Fibroblast of lung (primary cell): ENCODE data around the gene DYNLL2. TPM values are rescaled to one million over a fixed set of nuclear protein-coding genes. Genes with fewer than 3 reads are reported as not detected.

Experiments used
- DNase-seq, 2 donors: peaks; one replicate each; pipeline versions ENCODE4 v3.0.0 to v3.0.0-alpha.2; 2010; ENCODE audit warnings: low read depth in 2 of 2
- H2AFZ ChIP-seq: 2 replicates; pipeline ENCODE4 v1.5.1; 2012; ENCODE audit warnings: low read length, control low read depth, inconsistent platforms
- H3K27ac ChIP-seq: 2 replicates; pipeline ENCODE4 v1.5.1; 2011; ENCODE audit warnings: low read length, control low read depth; ENCODE audit not compliant: insufficient read depth
- H3K27me3 ChIP-seq: 2 replicates; pipeline ENCODE4 v1.5.1; 2011; ENCODE audit warnings: mild to moderate bottlenecking, low read length; ENCODE audit not compliant: control insufficient read depth, insufficient read depth
- H3K36me3 ChIP-seq: 2 replicates; pipeline ENCODE4 v1.5.1; 2011; ENCODE audit warnings: low read length; ENCODE audit not compliant: control insufficient read depth, insufficient read depth
- H3K4me1 ChIP-seq: 2 replicates; pipeline ENCODE4 v1.5.1; 2011; ENCODE audit warnings: low read length; ENCODE audit not compliant: control insufficient read depth, insufficient read depth; ENCODE audit errors: extremely low read depth
- H3K4me2 ChIP-seq: 2 replicates; pipeline ENCODE4 v1.5.1; 2011; ENCODE audit warnings: low read length, control low read depth; ENCODE audit not compliant: insufficient read depth; ENCODE audit errors: extremely low read depth
- H3K4me3 ChIP-seq, 4 experiments: fragments of 200-600 bp in 1 of 4; sonication (generic) in 1 of 4; replicated peaks in 1 of 4; 2 replicates each; pipeline ENCODE4 v1.5.1; 2011 to 2016; ENCODE audit warnings: low read length in 4 of 4, low read depth in 3 of 4, mild to moderate bottlenecking in 3 of 4, control low read depth in 2 of 4, inconsistent platforms in 1 of 4, mixed read lengths in 1 of 4; ENCODE audit not compliant: insufficient read depth in 1 of 4; ENCODE audit errors: control extremely low read depth in 1 of 4
- H3K79me2 ChIP-seq: 2 replicates; pipeline ENCODE4 v1.5.1; 2012; ENCODE audit warnings: mild to moderate bottlenecking, low read length, inconsistent platforms; ENCODE audit not compliant: control insufficient read depth, insufficient read depth
- H3K9ac ChIP-seq: 2 replicates; pipeline ENCODE4 v1.5.1; 2011; ENCODE audit warnings: mild to moderate bottlenecking, low read length, control low read depth; ENCODE audit not compliant: insufficient read depth
- H3K9me3 ChIP-seq: 2 replicates; pipeline ENCODE4 v1.5.1; 2012; ENCODE audit warnings: low read depth, low read length; ENCODE audit not compliant: control insufficient read depth, insufficient read depth
- H4K20me1 ChIP-seq: 2 replicates; pipeline ENCODE4 v1.5.1; 2011; ENCODE audit warnings: low read length; ENCODE audit not compliant: control insufficient read depth, insufficient read depth; ENCODE audit errors: extremely low read depth
- EZH2 ChIP-seq: IDR thresholded peaks from 2 replicates; pipeline ENCODE4 v1.5.1; 2012; ENCODE audit warnings: low read length, control low read depth, mild to moderate bottlenecking; ENCODE audit errors: missing control alignments
- polyA plus RNA-seq, 2 donors: library from polyadenylated mRNA; depleted of rRNA in 1 of 2; stranded (reverse) in 1 of 2; unstranded in 1 of 2; fragments of >200 nt; gene quantifications; 2 replicates each; pipeline ENCODE4 v1.2.1, GENCODE V29; 2011 to 2012; ENCODE audit warnings: missing spikeins in 1 of 2
- total RNA-seq: library from RNA; depleted of rRNA; stranded (reverse); fragments of >200 nt; gene quantifications from 2 replicates; pipeline ENCODE4 v1.2.1, GENCODE V29; 2014
- TF ChIP-seq, protein P1 (sequence below), 2 donors: IDR thresholded peaks in 1 of 2; conservative IDR thresholded peaks in 1 of 2; 1 replicate in 1 of 2; 2 replicates in 1 of 2; pipeline ENCODE4 v1.5.1; 2011 to 2012; ENCODE audit warnings: low read length in 2 of 2, control low read depth in 1 of 2, inconsistent platforms in 1 of 2, low read depth in 1 of 2, mild to moderate bottlenecking in 1 of 2

DYNLL2 gene
- total and polyA plus RNA-seq, 2 donors (not counting 1 experiment from before 2014, with no cell fraction given) = 17.1 to 32.9 TPM

DNA sequence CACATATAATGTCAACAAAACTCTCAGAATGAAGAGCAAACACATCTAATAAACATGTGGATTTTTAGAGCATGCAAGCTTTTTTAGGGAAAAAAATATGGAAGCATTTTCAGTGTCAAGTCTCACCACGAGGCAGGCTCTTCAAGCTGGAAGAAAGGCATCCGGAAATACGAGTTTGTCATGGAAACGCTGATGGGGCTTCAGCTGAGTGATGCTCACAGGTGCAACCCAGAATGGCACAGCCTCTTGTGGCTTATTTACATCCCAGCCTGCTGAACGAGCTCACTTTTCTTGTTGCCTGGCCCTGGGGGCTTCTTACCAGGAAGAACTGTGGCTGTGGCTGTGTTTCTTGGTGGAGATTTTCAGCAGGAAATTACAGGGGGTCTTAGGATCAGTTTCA, 24.1 kb upstream of the DYNLL2 start:
- TF ChIP-seq EZH2 = no peak
- TF ChIP-seq, protein P1, sequence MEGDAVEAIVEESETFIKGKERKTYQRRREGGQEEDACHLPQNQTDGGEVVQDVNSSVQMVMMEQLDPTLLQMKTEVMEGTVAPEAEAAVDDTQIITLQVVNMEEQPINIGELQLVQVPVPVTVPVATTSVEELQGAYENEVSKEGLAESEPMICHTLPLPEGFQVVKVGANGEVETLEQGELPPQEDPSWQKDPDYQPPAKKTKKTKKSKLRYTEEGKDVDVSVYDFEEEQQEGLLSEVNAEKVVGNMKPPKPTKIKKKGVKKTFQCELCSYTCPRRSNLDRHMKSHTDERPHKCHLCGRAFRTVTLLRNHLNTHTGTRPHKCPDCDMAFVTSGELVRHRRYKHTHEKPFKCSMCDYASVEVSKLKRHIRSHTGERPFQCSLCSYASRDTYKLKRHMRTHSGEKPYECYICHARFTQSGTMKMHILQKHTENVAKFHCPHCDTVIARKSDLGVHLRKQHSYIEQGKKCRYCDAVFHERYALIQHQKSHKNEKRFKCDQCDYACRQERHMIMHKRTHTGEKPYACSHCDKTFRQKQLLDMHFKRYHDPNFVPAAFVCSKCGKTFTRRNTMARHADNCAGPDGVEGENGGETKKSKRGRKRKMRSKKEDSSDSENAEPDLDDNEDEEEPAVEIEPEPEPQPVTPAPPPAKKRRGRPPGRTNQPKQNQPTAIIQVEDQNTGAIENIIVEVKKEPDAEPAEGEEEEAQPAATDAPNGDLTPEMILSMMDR (conservative IDR thresholded peaks at IDR 0.05 in 1 of 2, IDR thresholded peaks at IDR 0.05 in 1 of 2; ENCODE audit: low read depth in 1 of 2, low read length in 2 of 2) = no peak
- H3K27me3 ChIP-seq = peaks cover 6% of the 10 kb centered on the region
- no peaks in the 10 kb centered on the region for H3K4me1 ChIP-seq
- H3K9ac ChIP-seq = no peak overlapping the region
- H2AFZ ChIP-seq = no peak overlapping the region
- H3K79me2 ChIP-seq = no peaks in the 10 kb centered on the region
- no peak for DNase-seq
- H3K36me3 ChIP-seq = no peaks in the 10 kb centered on the region
- no peak overlapping the region for H3K4me2 ChIP-seq
- H3K27ac ChIP-seq = no peak overlapping the region
- H3K9me3 ChIP-seq = no peaks in the 10 kb centered on the region
- H3K4me3 ChIP-seq = no peak overlapping the region
- no peaks in the 10 kb centered on the region for H4K20me1 ChIP-seq

DNA sequence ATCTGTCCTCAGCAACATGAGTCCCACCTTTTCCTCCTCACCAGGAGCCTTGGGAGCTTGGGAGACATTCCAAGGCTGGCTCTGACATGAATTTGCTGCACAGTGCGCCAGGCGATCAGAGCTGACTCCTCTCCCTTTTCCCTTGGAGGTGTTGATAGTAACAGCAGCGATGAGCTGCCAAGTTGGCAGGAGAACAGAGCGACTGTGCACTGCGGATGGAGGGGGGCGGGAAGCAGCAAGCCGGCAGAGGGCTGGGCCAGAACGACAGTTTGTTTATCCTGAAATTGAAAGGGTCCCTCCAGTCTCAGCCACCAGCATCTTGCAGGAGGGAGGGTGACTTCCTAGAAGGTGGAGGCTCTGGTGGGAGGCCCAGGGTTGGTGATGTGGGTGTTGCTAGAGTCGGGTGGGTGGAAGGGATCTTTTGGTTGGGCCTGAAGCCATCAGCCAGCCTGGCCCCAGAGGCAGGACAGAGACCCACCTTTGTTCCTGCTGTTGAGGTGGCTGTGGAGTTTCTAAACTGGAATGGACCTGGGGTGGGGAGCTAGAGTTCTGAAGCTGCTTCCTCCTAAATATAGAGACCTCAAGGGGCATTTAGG, 22.5 kb upstream of the DYNLL2 start:
- H3K27me3 ChIP-seq = peaks cover 5% of the 10 kb centered on the region
- H2AFZ ChIP-seq = no peak overlapping the region
- no peak overlapping the region for H3K9ac ChIP-seq
- H3K4me2 ChIP-seq = peak overlapping the region; percentile 25
- no peaks in the 10 kb centered on the region for H4K20me1 ChIP-seq
- no peak overlapping the region for H3K4me3 ChIP-seq
- H3K4me1 ChIP-seq = no peaks in the 10 kb centered on the region
- no peaks in the 10 kb centered on the region for H3K79me2 ChIP-seq
- peak in 1 of 2 donors; percentile 56 for DNase-seq
- TF ChIP-seq, protein P1 (conservative IDR thresholded peaks at IDR 0.05 in 1 of 2, IDR thresholded peaks at IDR 0.05 in 1 of 2; ENCODE audit: low read depth in 1 of 2, low read length in 2 of 2) = no peak
- no peak for TF ChIP-seq EZH2
- no peaks in the 10 kb centered on the region for H3K36me3 ChIP-seq
- no peak overlapping the region for H3K27ac ChIP-seq
- H3K9me3 ChIP-seq = no peaks in the 10 kb centered on the region

DNA sequence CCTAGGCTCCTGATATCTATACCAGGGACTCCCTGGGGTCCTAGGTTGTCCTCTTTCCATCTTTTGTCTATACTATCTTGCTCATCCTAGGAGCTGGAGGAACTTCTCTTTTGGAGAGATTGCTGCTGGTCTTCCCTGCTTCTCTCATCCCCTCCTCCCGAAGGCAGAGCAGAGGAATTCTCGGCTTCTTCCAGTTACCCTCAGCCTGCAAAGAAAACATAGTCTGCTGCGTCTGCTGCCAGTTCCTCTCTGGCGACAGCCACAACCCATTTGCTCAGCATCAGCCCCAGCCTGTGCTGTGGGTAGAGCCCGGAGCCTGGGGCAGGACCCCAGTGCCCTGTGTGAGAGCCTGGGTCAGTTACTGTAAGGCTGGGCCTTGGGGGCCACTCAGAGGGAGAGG, 21.5 kb upstream of the DYNLL2 start:
- TF ChIP-seq EZH2 = no peak
- TF ChIP-seq, protein P1 (conservative IDR thresholded peaks at IDR 0.05 in 1 of 2, IDR thresholded peaks at IDR 0.05 in 1 of 2; ENCODE audit: low read depth in 1 of 2, low read length in 2 of 2) = no peak
- Histone ChIP-seq H3K27ac (no peak overlapping the region), H2AFZ (no peak overlapping the region), H3K4me2 (no peak overlapping the region), H4K20me1 (no peaks in the 10 kb centered on the region), H3K79me2 (no peaks in the 10 kb centered on the region), H3K36me3 (no peaks in the 10 kb centered on the region), H3K9ac (no peak overlapping the region), H3K9me3 (no peaks in the 10 kb centered on the region), H3K4me1 (no peaks in the 10 kb centered on the region), H3K27me3 (peaks cover 5% of the 10 kb centered on the region), H3K4me3 (no peak overlapping the region)
- DNase-seq = no peak
